Natural killer cell (primary cell): ENCODE data around the gene SLC47A2. TPM values are rescaled to one million over a fixed set of nuclear protein-coding genes. Genes with fewer than 3 reads are reported as not detected.
A peak's percentile ranks its signal among the peaks of the same experiment; 100 is the strongest.

Experiments used
- ATAC-seq, 3 donors: fragments of 150-1000 bp in 2 of 3; fragments of 200-7000 bp in 1 of 3; cut with Tn5 transposase; 1 replicate in 1 of 3; 2 replicates in 2 of 3; pipeline ENCODE4 v1.10.0; 2021; ENCODE audit warnings: mild to moderate bottlenecking in 2 of 3, moderate library complexity in 2 of 3
- DNase-seq, 2 donors: peaks; one replicate each; pipeline versions ENCODE4 v3.0.0 to v3.0.0-alpha.2; 2013 to 2021; ENCODE audit warnings: mixed read lengths in 1 of 2
- H3K27ac ChIP-seq: one replicate; pipeline ENCODE4 v1.5.1; 2013; ENCODE audit warnings: mild to moderate bottlenecking, low read length
- H3K27me3 ChIP-seq: one replicate; pipeline ENCODE4 v1.6.1; 2013; ENCODE audit warnings: low read length; ENCODE audit not compliant: control insufficient read depth, insufficient read depth
- H3K36me3 ChIP-seq: one replicate; pipeline ENCODE4 v1.6.1; 2013; ENCODE audit warnings: low read length; ENCODE audit not compliant: control insufficient read depth, insufficient read depth
- H3K4me1 ChIP-seq: one replicate; pipeline ENCODE4 v1.6.1; 2013; ENCODE audit warnings: low read length; ENCODE audit not compliant: control insufficient read depth, insufficient read depth
- H3K4me3 ChIP-seq: one replicate; pipeline ENCODE4 v1.5.1; 2013; ENCODE audit warnings: low read length
- H3K9me3 ChIP-seq: one replicate; pipeline ENCODE4 v1.6.1; 2013; ENCODE audit warnings: low read length; ENCODE audit not compliant: control insufficient read depth, insufficient read depth
- H3K27ac Mint-ChIP-seq, 2 donors: one replicate each; pipeline ENCODE4 v1.8.0; 2022; ENCODE audit warnings: mild to moderate bottlenecking in 2 of 2, mixed read lengths in 2 of 2, moderate library complexity in 1 of 2
- H3K27me3 Mint-ChIP-seq, 2 donors: one replicate each; pipeline ENCODE4 v1.8.0; 2022; ENCODE audit warnings: low read depth in 2 of 2, mixed read lengths in 2 of 2
- H3K36me3 Mint-ChIP-seq: one replicate; pipeline ENCODE4 v1.8.0; 2022; ENCODE audit warnings: mixed read lengths
- H3K4me1 Mint-ChIP-seq, 2 donors: one replicate each; pipeline ENCODE4 v1.8.0; 2022; ENCODE audit warnings: mixed read lengths in 2 of 2
- H3K4me3 Mint-ChIP-seq: one replicate; pipeline ENCODE4 v1.8.0; 2022; ENCODE audit warnings: mild to moderate bottlenecking, moderate library complexity, mixed read lengths
- H3K9me3 Mint-ChIP-seq, 2 donors: one replicate each; pipeline ENCODE4 v1.8.0; 2022; ENCODE audit warnings: mixed read lengths in 2 of 2
- CTCF ChIP-seq: fragments of 200-600 bp; IDR thresholded peaks from one replicate; pipeline ENCODE4 v1.8.0; 2022; ENCODE audit warnings: antibody characterized with exemption
- WGBS: methylation state at CpG from one replicate; pipeline ENCODE4 v1.1.7; 2013; ENCODE audit warnings: missing lambda C conversion rate; ENCODE audit not compliant: insufficient coverage; 5-methylcytosine and 5-hydroxymethylcytosine counted together
- intact Hi-C: fragments of 100-400 bp; cut with micrococcal nuclease; formaldehyde crosslinking; loops from one replicate; pipeline ENCODE4 v1.14.2; 2022
- total RNA-seq, 4 donors: library from RNA; stranded (reverse); fragments of 120-200 nt in 1 of 4; gene quantifications; one replicate each; pipeline versions ENCODE4 v1.2.3 to v1.2.4, GENCODE V29; 2013 to 2022

The SLC47A2 gene
- total RNA-seq, 3 donors from 2014 or later (not counting 1 experiment from before 2014, with no cell fraction given), result not detected

DNA sequence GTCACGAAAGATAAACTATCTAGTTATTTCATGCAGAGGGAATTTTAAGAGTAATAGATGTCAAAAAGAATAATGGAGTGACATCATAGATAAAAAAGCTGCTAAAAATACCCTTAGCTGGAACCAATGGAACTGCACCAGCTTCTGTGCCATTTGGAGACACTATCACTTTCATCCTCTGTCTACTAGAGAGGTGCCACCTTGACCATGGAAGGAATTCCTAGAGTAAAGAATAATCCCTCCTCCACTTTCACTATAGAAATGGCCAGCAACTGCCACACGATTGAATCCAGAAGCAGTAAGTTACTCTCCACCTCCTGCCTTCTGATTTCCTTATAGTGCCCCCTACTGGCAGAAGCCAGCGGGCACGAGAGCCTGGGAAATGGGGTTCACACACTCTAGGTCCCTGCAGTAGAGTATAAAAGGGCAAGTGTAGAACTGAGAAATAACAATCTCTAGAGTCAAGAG, 70.6 kb downstream of the SLC47A2 start:
- 34% methylated on average over 4 of the region's 4 CpGs for WGBS
- Histone ChIP-seq H3K4me3 (no peak overlapping the region), H3K27me3 (no peaks in the 10 kb centered on the region), H3K27ac (no peak overlapping the region), H3K36me3 (no peaks in the 10 kb centered on the region), H3K9me3 (no peaks in the 10 kb centered on the region), H3K4me1 (peaks cover 22% of the 10 kb centered on the region)
- Mint-ChIP-seq H3K27ac (no peak overlapping the region), H3K9me3 (no peaks in the 10 kb centered on the region), H3K4me3 (peak overlapping the region; percentile 14), H3K4me1 (peaks cover 33 to 39% of the 10 kb centered on the region in 2 donors), H3K36me3 (no peaks in the 10 kb centered on the region), H3K27me3 (peaks cover 0 to 10% of the 10 kb centered on the region in 2 donors)
- ATAC-seq (no peak), DNase-seq (peak; percentile 30 to 71)
- intact Hi-C loops, result loop anchor here (5.0 to 10.0 kb wide), 2 partner anchors 133 to 281 kb away; partner anchors contain the start of gene B9D1
- TF ChIP-seq CTCF, result peak; percentile 55

DNA sequence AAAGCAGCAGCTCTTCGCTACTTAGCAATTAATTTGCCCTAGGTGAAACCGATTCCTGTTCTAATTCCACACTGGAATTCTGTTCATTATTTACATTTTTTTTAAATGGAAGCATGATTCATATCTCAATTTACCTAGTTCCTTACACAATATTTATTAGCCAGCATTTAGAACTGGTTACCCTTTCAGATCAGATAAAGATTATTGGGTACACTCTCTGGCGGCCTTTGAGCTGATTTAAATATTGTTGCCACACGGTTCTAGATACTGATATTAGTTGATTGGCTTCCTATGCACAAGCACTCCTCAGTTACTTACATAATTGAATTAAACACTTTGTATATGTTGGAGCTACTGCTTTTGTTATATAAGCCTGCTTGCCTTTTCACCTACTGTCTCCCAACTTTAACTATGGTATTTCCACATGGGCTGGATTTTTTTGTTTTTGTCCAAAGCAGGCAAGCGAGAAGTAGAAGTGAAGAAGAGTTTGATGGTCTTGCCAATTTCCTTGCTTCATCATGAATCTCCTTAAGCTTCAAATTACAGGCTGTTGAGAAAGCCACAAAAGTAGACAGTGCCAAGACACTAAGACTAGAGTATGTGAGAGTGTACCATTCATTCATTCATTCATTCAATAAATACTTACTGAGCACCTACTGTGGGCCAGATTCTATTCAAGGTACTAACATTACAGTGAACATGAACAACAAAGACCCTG, 71.7 kb downstream of the SLC47A2 start:
- Mint-ChIP-seq H3K27ac (no peak overlapping the region), H3K36me3 (no peaks in the 10 kb centered on the region), H3K27me3 (peaks cover 0 to 15% of the 10 kb centered on the region in 2 donors), H3K9me3 (no peaks in the 10 kb centered on the region), H3K4me3 (no peak overlapping the region), H3K4me1 (peaks cover 27 to 33% of the 10 kb centered on the region in 2 donors)
- ATAC-seq (no peak), DNase-seq (no peak)
- Histone ChIP-seq H3K27ac (no peak overlapping the region), H3K4me3 (no peak overlapping the region), H3K36me3 (no peaks in the 10 kb centered on the region), H3K4me1 (peaks cover 16% of the 10 kb centered on the region), H3K27me3 (no peaks in the 10 kb centered on the region), H3K9me3 (no peaks in the 10 kb centered on the region)
- intact Hi-C loops, result loop anchor here (5.0 to 10.0 kb wide), 2 partner anchors 132 to 280 kb away; partner anchors contain the start of gene B9D1
- 98% methylated on average over 4 of the region's 5 CpGs for WGBS
- no peak for TF ChIP-seq CTCF

DNA sequence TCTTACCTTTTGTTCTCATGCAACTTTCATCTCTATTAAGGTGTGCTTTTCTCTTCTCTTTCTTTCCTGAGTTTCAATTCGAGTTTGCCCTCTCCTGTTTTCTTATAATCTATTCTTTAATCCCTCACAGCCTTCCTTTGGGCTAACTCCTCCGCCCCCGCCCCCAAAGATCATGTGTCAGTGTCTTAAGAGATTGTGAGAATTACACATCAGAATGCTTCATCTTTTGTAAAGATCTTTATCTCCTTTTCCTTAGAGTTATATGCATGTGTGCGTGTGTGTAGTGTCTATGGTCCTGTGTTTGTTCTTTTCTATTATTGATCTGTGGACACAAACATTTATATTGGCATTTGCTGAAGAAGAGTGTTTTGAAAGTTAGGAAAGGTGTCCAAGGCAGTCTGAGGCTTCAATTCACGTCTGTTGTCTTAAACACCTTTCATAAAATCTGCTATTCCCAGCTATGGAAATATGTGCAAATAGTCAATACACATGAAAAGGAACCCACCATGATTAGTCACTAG, 74.0 kb downstream of the SLC47A2 start:
- peaks cover 4% of the 10 kb centered on the region for H3K4me1 ChIP-seq
- no peak overlapping the region for H3K27ac Mint-ChIP-seq
- 68% methylated on average over 3 of the region's 5 CpGs for WGBS
- H3K27ac ChIP-seq, result no peak overlapping the region
- no peaks in the 10 kb centered on the region for H3K9me3 ChIP-seq
- peaks cover 1 to 23% of the 10 kb centered on the region in 2 donors for H3K27me3 Mint-ChIP-seq
- no peaks in the 10 kb centered on the region for H3K36me3 ChIP-seq
- H3K27me3 ChIP-seq, result no peaks in the 10 kb centered on the region
- DNase-seq, result no peak
- H3K9me3 Mint-ChIP-seq, result no peaks in the 10 kb centered on the region
- no peak for ATAC-seq
- no peaks in the 10 kb centered on the region for H3K36me3 Mint-ChIP-seq
- intact Hi-C loops, result loop anchor here (10.0 kb wide), 1 partner anchor 278 kb away; the partner anchor contains the start of gene B9D1
- H3K4me3 ChIP-seq, result no peak overlapping the region
- H3K4me3 Mint-ChIP-seq, result no peak overlapping the region
- peaks cover 11 to 12% of the 10 kb centered on the region in 2 donors for H3K4me1 Mint-ChIP-seq
- TF ChIP-seq CTCF, result no peak
